ENCODE measurements around the gene POSTN. TPM values are rescaled to one million over a fixed set of nuclear protein-coding genes. Genes with fewer than 3 reads are reported as not detected.

Gene POSTN
- total and polyA plus RNA-seq, 2 of the 8 experiments (the other 6 are each of a cell fraction or from before 2014, with no cell fraction given), result 0.30 to 0.74 TPM

- no peak for TF ChIP-seq NANOG (IDR thresholded peaks at IDR 0.05; ENCODE audit: insufficient read depth, low read depth, low read length, poor library complexity, severe bottlenecking)
- TF ChIP-seq RAD21 (IDR thresholded peaks at IDR 0.05 in 1 of 2, conservative IDR thresholded peaks at IDR 0.05 in 1 of 2; ENCODE audit: low read depth in 2 of 2, low read length in 2 of 2), result no peak
- TF ChIP-seq NRF1 (IDR thresholded peaks at IDR 0.05; ENCODE audit: low read depth, low read length), result no peak
These were observed 33.1 kb downstream of the POSTN start (continued) for GRCh38 chr13:37565425-37565824.

Data from H1 (cell line).